Measurements from ENCODE around the gene TET3.

The TET3 gene

GRCh38 chr2:74031221-74031620 is 46.5 kb downstream of the TET3 start:
- no peak for DNase-seq (ENCODE audit: low read depth in 2 of 2)

- DNase-seq (ENCODE audit: low read depth in 2 of 2) = no peak
Observed at GRCh38 chr2:74031959-74032287, 47.2 kb downstream of the TET3 start.

GRCh38 chr2:74033375-74033774 is 48.7 kb downstream of the TET3 start:
- no peak for DNase-seq (ENCODE audit: low read depth in 2 of 2)
